ENCODE measurements around the gene NXF1. TPM values are rescaled to one million over a fixed set of nuclear protein-coding genes. Genes with fewer than 3 reads are reported as not detected.

Gene NXF1
- total RNA-seq, 2 donors from 2014 or later: 39.2 to 50.9 TPM

- H3K9ac ChIP-seq (ENCODE audit: low read depth in 2 of 2, low read length in 2 of 2): peak overlapping the region; percentile 4 to 31
- peaks cover 4% of the 10 kb centered on the region for H3K36me3 ChIP-seq
- peak overlapping the region; percentile 4 for H3K27ac ChIP-seq
- no peaks in the 10 kb centered on the region for H3K27me3 ChIP-seq
- intact Hi-C loops (cut with DNase I): no loop called here
- peaks cover 12% of the 10 kb centered on the region for H3K4me1 ChIP-seq
- H3K9me3 ChIP-seq: no peaks in the 10 kb centered on the region
- no peak overlapping the region for H3K4me3 ChIP-seq
- TF ChIP-seq CTCF (IDR thresholded peaks at IDR 0.05): no peak
- no peak for DNase-seq
These were observed 1.4 kb upstream of the NXF1 start for GRCh38 chr11:62806611-62807121.

GRCh38 chr11:62805961-62806441 lies 761 bp upstream of the NXF1 start:
- Histone ChIP-seq H3K4me3 (peak overlapping the region; percentile 93), H3K36me3 (peaks cover 9% of the 10 kb centered on the region), H3K4me1 (peaks cover 12% of the 10 kb centered on the region), H3K27me3 (no peaks in the 10 kb centered on the region), H3K9ac (ENCODE audit: low read depth in 2 of 2, low read length in 2 of 2) (peak overlapping the region in 1 of 2 donors; percentile 91), H3K27ac (peak overlapping the region; percentile 90), H3K9me3 (no peaks in the 10 kb centered on the region)
- TF ChIP-seq CTCF (IDR thresholded peaks at IDR 0.05): no peak
- peak; percentile 25 for DNase-seq
- intact Hi-C loops (cut with DNase I): no loop called here

- intact Hi-C loops (cut with DNase I): no loop called here
These were observed 747 bp downstream of the NXF1 start for GRCh38 chr11:62804310-62805075.

GRCh38 chr11:62801071-62801470 lies 4.2 kb downstream of the NXF1 start:
- Histone ChIP-seq H3K4me3 (no peak overlapping the region), H3K27ac (no peak overlapping the region), H3K4me1 (peaks cover 12% of the 10 kb centered on the region), H3K9me3 (no peaks in the 10 kb centered on the region), H3K9ac (ENCODE audit: low read depth in 2 of 2, low read length in 2 of 2) (no peak overlapping the region), H3K27me3 (no peaks in the 10 kb centered on the region), H3K36me3 (peaks cover 18% of the 10 kb centered on the region)
- intact Hi-C loops (cut with DNase I): no loop called here
- TF ChIP-seq CTCF (IDR thresholded peaks at IDR 0.05): no peak
- DNase-seq: no peak

More at GRCh38 chr11:62804310-62805075, 747 bp downstream of the NXF1 start:
- Histone ChIP-seq H3K27me3 (no peaks in the 10 kb centered on the region), H3K27ac (peak overlapping the region; percentile 90), H3K9ac (ENCODE audit: low read depth in 2 of 2, low read length in 2 of 2) (peak overlapping the region; percentile 65 to 94), H3K4me3 (peak overlapping the region; percentile 93), H3K9me3 (no peaks in the 10 kb centered on the region), H3K4me1 (peaks cover 12% of the 10 kb centered on the region), H3K36me3 (peaks cover 12% of the 10 kb centered on the region)
- no peak for DNase-seq
- no peak for TF ChIP-seq CTCF (IDR thresholded peaks at IDR 0.05)

GRCh38 chr11:62799486-62799885 lies 5.8 kb downstream of the NXF1 start:
- H3K27me3 ChIP-seq: no peaks in the 10 kb centered on the region
- no peak for DNase-seq
- H3K4me1 ChIP-seq: peaks cover 11% of the 10 kb centered on the region
- H3K27ac ChIP-seq: no peak overlapping the region
- no peak overlapping the region for H3K9ac ChIP-seq (ENCODE audit: low read depth in 2 of 2, low read length in 2 of 2)
- intact Hi-C loops (cut with DNase I): no loop called here
- H3K36me3 ChIP-seq: peaks cover 25% of the 10 kb centered on the region
- no peaks in the 10 kb centered on the region for H3K9me3 ChIP-seq
- H3K4me3 ChIP-seq: no peak overlapping the region
- TF ChIP-seq CTCF (IDR thresholded peaks at IDR 0.05): no peak

All from colonic mucosa (tissue), 4 donors.